ENCODE data around the gene ZDHHC4. TPM values are rescaled to one million over a fixed set of nuclear protein-coding genes. Genes with fewer than 3 reads are reported as not detected.
A peak's percentile ranks its signal among the peaks of the same experiment; 100 is the strongest.

The ZDHHC4 gene
- total and polyA plus RNA-seq, 2 of the 8 experiments (the other 6 are each of a cell fraction or from before 2014, with no cell fraction given) = 50.2 to 171 TPM

DNA sequence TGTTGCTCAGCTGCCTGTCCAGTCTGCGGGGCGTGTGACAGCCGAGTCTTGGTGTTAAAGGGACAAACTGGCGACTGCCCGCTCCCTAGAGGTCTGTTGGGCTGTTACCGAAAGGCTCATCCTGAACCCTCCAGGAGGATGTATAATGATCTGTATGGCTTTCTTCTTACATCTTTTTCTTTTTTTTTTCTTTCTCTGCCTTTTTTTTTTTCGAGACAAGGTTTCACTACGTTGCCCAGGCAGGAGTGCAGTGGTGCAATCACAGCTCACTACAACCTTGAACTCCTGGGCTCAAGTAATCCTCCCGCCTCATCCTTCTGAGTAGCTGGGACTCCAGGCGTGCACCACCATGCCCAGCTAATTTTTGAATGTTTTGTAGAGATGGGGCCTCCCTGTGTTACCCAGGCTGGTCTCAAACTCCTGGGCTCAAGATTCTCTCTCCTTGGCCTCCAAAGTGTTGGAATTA lies 13.4 kb downstream of the ZDHHC4 start:
- no peaks in the 10 kb centered on the region for H3K9me3 ChIP-seq (ENCODE audit: insufficient read depth in 2 of 2, low read depth in 1 of 2, low read length in 1 of 2)
- H3K9ac ChIP-seq (replicated peaks in 1 of 4; ENCODE audit: extremely low read depth in 1 of 4, low read depth in 3 of 4, low read length in 3 of 4) = peak overlapping the region in 3 of 4 experiments; percentile 66 to 82 (median 72); a peak in 5 of 7 replicates
- H3K4me1 ChIP-seq (replicated peaks in 1 of 4; ENCODE audit: control insufficient read depth in 3 of 4, insufficient read depth in 4 of 4, low read length in 3 of 4) = peaks cover 0 to 3% (median 0%) of the 10 kb centered on the region in 4 experiments; a peak in 1 of 7 replicates
- H2BK120ac ChIP-seq (replicated peaks; ENCODE audit: low read depth, low read length) = no peak overlapping the region
- no peaks in the 10 kb centered on the region; the same call in 1 of the 2 replicates for H3K23me2 ChIP-seq (ENCODE audit: low read depth, low read length)
- H3K4ac ChIP-seq (replicated peaks; ENCODE audit: insufficient read length, low read depth, low read length) = no peak overlapping the region
- CTCF ChIA-PET (ENCODE audit: partially characterized antibody) = interaction anchor here (0.6 to 4.3 kb wide), 12 partner anchors 10 to 426 kb away, joined by 3 to 16 read pairs (median 4); no protein-coding TSS in a partner anchor
- no peak overlapping the region for H4K5ac ChIP-seq (ENCODE audit: insufficient read length, low read depth, low read length)
- TF ChIP-seq, protein P1, sequence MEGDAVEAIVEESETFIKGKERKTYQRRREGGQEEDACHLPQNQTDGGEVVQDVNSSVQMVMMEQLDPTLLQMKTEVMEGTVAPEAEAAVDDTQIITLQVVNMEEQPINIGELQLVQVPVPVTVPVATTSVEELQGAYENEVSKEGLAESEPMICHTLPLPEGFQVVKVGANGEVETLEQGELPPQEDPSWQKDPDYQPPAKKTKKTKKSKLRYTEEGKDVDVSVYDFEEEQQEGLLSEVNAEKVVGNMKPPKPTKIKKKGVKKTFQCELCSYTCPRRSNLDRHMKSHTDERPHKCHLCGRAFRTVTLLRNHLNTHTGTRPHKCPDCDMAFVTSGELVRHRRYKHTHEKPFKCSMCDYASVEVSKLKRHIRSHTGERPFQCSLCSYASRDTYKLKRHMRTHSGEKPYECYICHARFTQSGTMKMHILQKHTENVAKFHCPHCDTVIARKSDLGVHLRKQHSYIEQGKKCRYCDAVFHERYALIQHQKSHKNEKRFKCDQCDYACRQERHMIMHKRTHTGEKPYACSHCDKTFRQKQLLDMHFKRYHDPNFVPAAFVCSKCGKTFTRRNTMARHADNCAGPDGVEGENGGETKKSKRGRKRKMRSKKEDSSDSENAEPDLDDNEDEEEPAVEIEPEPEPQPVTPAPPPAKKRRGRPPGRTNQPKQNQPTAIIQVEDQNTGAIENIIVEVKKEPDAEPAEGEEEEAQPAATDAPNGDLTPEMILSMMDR (IDR thresholded peaks at IDR 0.05; ENCODE audit: control extremely low read depth in 1 of 3, insufficient read depth in 1 of 3, low read depth in 1 of 3, low read length in 3 of 3) = peak in 1 of 3 experiments; percentile 1; a peak in 1 of 4 replicates
- TF ChIP-seq ATF3 (IDR thresholded peaks at IDR 0.05; ENCODE audit: insufficient read depth, low read depth, low read length) = no peak
- H3K56ac ChIP-seq (replicated peaks; ENCODE audit: insufficient read length, low read depth, low read length) = no peak overlapping the region
- no peak overlapping the region; the same call in 1 of the 2 replicates for H4K8ac ChIP-seq (ENCODE audit: extremely low read depth, insufficient read depth, low read length)
- no peaks in the 10 kb centered on the region for H3K79me2 ChIP-seq (ENCODE audit: control insufficient read depth in 1 of 2, insufficient read depth in 2 of 2, low read length in 2 of 2)
- H3K27ac ChIP-seq (ENCODE audit: low read depth, low read length) = no peak overlapping the region
- H4K20me1 ChIP-seq (replicated peaks in 1 of 2; ENCODE audit: control insufficient read depth in 1 of 2, insufficient read depth in 2 of 2, low read length in 2 of 2) = peaks cover 0 to 3% of the 10 kb centered on the region in 2 experiments
- peaks cover 2 to 40% (median 12%) of the 10 kb centered on the region in 4 experiments; a peak in 7 of 8 replicates for H3K36me3 ChIP-seq (ENCODE audit: control insufficient read depth in 2 of 4, insufficient read depth in 4 of 4, low read length in 3 of 4)
- no peaks in the 10 kb centered on the region for H3K27me3 ChIP-seq (replicated peaks in 1 of 4; ENCODE audit: control insufficient read depth in 3 of 4, extremely low read depth in 1 of 4, insufficient read depth in 3 of 4, low read length in 3 of 4)
- no peaks in the 10 kb centered on the region; the same call in 1 of the 2 replicates for H3K79me1 ChIP-seq (ENCODE audit: low read depth, low read length)
- no peak overlapping the region for H2AK5ac ChIP-seq (ENCODE audit: low read depth, low read length)
- H4K91ac ChIP-seq (replicated peaks; ENCODE audit: insufficient read length, low read length) = no peak overlapping the region
- H3K4me2 ChIP-seq (ENCODE audit: insufficient read depth in 1 of 2, low read depth in 2 of 2, low read length in 2 of 2) = peak overlapping the region; percentile 68 to 78
- peak overlapping the region; percentile 48; the same call in 1 of the 2 replicates for H2BK5ac ChIP-seq (ENCODE audit: low read depth, low read length)
- no peak overlapping the region for H2AFZ ChIP-seq (ENCODE audit: low read length)
- 30% methylated on average over 9 of the region's 10 CpGs; no CpG with 5 or more reads in 1 of the 2 experiments for WGBS, 2 experiments (ENCODE audit: extremely low coverage in 1 of 2, insufficient coverage in 1 of 2, insufficient read length in 1 of 2, insufficient replicate concordance in 2 of 2, low coverage in 1 of 2, low lambda C conversion rate in 2 of 2, missing lambda C conversion rate in 1 of 2)
- H2BK20ac ChIP-seq (ENCODE audit: low read length) = no peak overlapping the region
- no peak overlapping the region for H3K18ac ChIP-seq (ENCODE audit: extremely low read depth, low read length)
- H3K23ac ChIP-seq (ENCODE audit: insufficient read length) = no peak overlapping the region
- no peak overlapping the region for H3K14ac ChIP-seq (ENCODE audit: insufficient read length)
- H3K4me3 ChIP-seq (ENCODE audit: extremely low read depth in 1 of 4, insufficient read depth in 2 of 4, low read depth in 3 of 4, low read length in 4 of 4) = peak overlapping the region; percentile 77 to 86 (median 80)
- POLR2A ChIA-PET (ENCODE audit: partially characterized antibody) = interaction anchor here (0.8 to 4.5 kb wide), 9 partner anchors 10 to 71 kb away, joined by 3 to 25 read pairs (median 3); partner anchors contain the start of genes ZDHHC4 and ZNF853
- no peak overlapping the region for H2BK15ac ChIP-seq (ENCODE audit: low read length)
- H2BK12ac ChIP-seq (ENCODE audit: low read depth, low read length) = no peak overlapping the region
- FAIRE-seq (no peak), DNase-seq (ENCODE audit: low read depth in 1 of 2, low spot score in 2 of 2) (no peak)

Measured in H1 (cell line).